BLaER1 treated with 17β-estradiol and CSF1 and Interleukin-3, amounts not matched to agents 10 nM and 100 nM (cell line): Measurements from ENCODE around the gene HAAO.

Source experiments
- H3K27ac ChIP-seq, 11 experiments: shearing (Covaris generic); formaldehyde crosslinking; 2 replicates each; pipeline ENCODE4 v1.8.1; 2022
- H3K27me3 ChIP-seq, 11 experiments: shearing (Covaris generic); formaldehyde crosslinking; 2 replicates each; pipeline ENCODE4 v1.8.1; 2022
- H3K36me3 ChIP-seq, 11 experiments: shearing (Covaris generic); formaldehyde crosslinking; 2 replicates each; pipeline ENCODE4 v1.8.1; 2022
- H3K4me1 ChIP-seq, 10 experiments: shearing (Covaris generic); formaldehyde crosslinking; 2 replicates each; pipeline ENCODE4 v1.8.1; 2022
- H3K4me2 ChIP-seq, 11 experiments: shearing (Covaris generic); formaldehyde crosslinking; 2 replicates each; pipeline ENCODE4 v1.8.1; 2022
- H3K4me3 ChIP-seq, 10 experiments: shearing (Covaris generic); formaldehyde crosslinking; 2 replicates each; pipeline ENCODE4 v1.8.1; 2022
- H3K9ac ChIP-seq, 11 experiments: shearing (Covaris generic); formaldehyde crosslinking; 2 replicates each; pipeline ENCODE4 v1.8.1; 2022
- H3K9me3 ChIP-seq, 11 experiments: shearing (Covaris generic); formaldehyde crosslinking; replicated peaks in 1 of 11; 2 replicates each; pipeline ENCODE4 v1.8.1; 2022
- H4K20me1 ChIP-seq, 11 experiments: shearing (Covaris generic); formaldehyde crosslinking; 2 replicates each; pipeline ENCODE4 v1.8.1; 2022
- Cebpa-rat ChIP-seq, 11 experiments: shearing (Covaris generic); IDR thresholded peaks; 2 replicates each; pipeline ENCODE4 v1.8.1; 2022

The HAAO gene

GRCh38 chr2:42777883-42778805 is 14.2 kb downstream of the HAAO start:
- H3K4me2 ChIP-seq, result no peak overlapping the region
- H4K20me1 ChIP-seq, result no peaks in the 10 kb centered on the region
- peak overlapping the region in 1 of 10 experiments; percentile 4; a peak in 1 of 20 replicates for H3K4me3 ChIP-seq
- TF ChIP-seq Cebpa-rat (IDR thresholded peaks at IDR 0.05), result no peak
- H3K36me3 ChIP-seq, result peaks cover 0 to 16% (median 3%) of the 10 kb centered on the region in 11 experiments; a peak in 8 of 22 replicates
- peaks cover 17 to 24% (median 21%) of the 10 kb centered on the region in 10 experiments for H3K4me1 ChIP-seq
- no peaks in the 10 kb centered on the region for H3K27me3 ChIP-seq
- H3K27ac ChIP-seq, result no peak overlapping the region
- peaks cover 42 to 56% (median 50%) of the 10 kb centered on the region in 11 experiments for H3K9me3 ChIP-seq
- H3K9ac ChIP-seq, result no peak overlapping the region

- Histone ChIP-seq H3K27me3 (no peaks in the 10 kb centered on the region), H3K4me3 (no peak overlapping the region), H3K27ac (peak overlapping the region in 10 of 11 experiments; percentile 27 to 66 (median 54); a peak in 16 of 22 replicates), H3K4me1 (peaks cover 17 to 24% (median 21%) of the 10 kb centered on the region in 10 experiments), H3K9ac (peak overlapping the region in 8 of 11 experiments; percentile 8 to 62 (median 33); a peak in 8 of 22 replicates), H3K4me2 (peak overlapping the region; percentile 58 to 78 (median 67); a peak in 21 of 22 replicates), H4K20me1 (no peaks in the 10 kb centered on the region), H3K36me3 (peaks cover 0 to 12% (median 0%) of the 10 kb centered on the region in 11 experiments; a peak in 6 of 22 replicates), H3K9me3 (peaks cover 31 to 44% (median 40%) of the 10 kb centered on the region in 11 experiments)
- TF ChIP-seq Cebpa-rat (IDR thresholded peaks at IDR 0.05), result no peak
Observed at GRCh38 chr2:42775810-42776209, 16.6 kb downstream of the HAAO start.

DNA sequence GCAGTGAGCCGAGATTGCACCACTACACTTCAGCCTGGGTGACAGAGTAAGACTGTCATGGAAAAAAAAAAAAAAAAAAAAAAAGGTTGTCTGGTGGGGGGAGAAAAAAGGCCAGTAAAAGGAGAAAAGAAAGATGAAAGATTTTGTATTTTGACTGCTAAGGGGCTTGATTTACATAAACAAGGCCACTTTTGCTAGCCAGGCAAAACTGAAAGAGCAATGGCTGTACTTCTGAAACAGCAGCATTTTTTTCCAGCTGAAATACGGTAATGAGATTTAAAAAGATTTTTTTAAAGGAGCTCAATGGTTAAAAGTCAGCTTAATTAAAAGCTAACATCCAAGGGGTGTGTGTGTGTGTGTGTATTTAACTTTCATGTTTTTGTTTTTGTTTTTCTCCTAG is 17.2 kb downstream of the HAAO start:
- Histone ChIP-seq H3K27ac (peak overlapping the region in 10 of 11 experiments; percentile 15 to 66 (median 54); a peak in 14 of 22 replicates), H3K36me3 (peaks cover 0 to 12% (median 0%) of the 10 kb centered on the region in 11 experiments; a peak in 6 of 22 replicates), H4K20me1 (no peaks in the 10 kb centered on the region), H3K27me3 (no peaks in the 10 kb centered on the region), H3K4me1 (peaks cover 17 to 24% (median 21%) of the 10 kb centered on the region in 10 experiments), H3K9me3 (peaks cover 25 to 38% (median 34%) of the 10 kb centered on the region in 11 experiments), H3K4me2 (peak overlapping the region; percentile 58 to 78 (median 67); a peak in 19 of 22 replicates), H3K9ac (peak overlapping the region; percentile 8 to 62 (median 28); a peak in 12 of 22 replicates), H3K4me3 (no peak overlapping the region)
- no peak for TF ChIP-seq Cebpa-rat (IDR thresholded peaks at IDR 0.05)

GRCh38 chr2:42771546-42772153 is 20.7 kb downstream of the HAAO start:
- no peak overlapping the region for H3K4me3 ChIP-seq
- H3K36me3 ChIP-seq, result no peaks in the 10 kb centered on the region
- no peak for TF ChIP-seq Cebpa-rat (IDR thresholded peaks at IDR 0.05)
- no peaks in the 10 kb centered on the region for H4K20me1 ChIP-seq
- no peak overlapping the region for H3K4me2 ChIP-seq
- H3K4me1 ChIP-seq, result peaks cover 19 to 34% (median 25%) of the 10 kb centered on the region in 10 experiments
- H3K27ac ChIP-seq, result no peak overlapping the region
- no peaks in the 10 kb centered on the region for H3K27me3 ChIP-seq
- H3K9ac ChIP-seq, result no peak overlapping the region
- peaks cover 0 to 3% (median 0%) of the 10 kb centered on the region in 11 experiments; a peak in 6 of 22 replicates for H3K9me3 ChIP-seq

DNA sequence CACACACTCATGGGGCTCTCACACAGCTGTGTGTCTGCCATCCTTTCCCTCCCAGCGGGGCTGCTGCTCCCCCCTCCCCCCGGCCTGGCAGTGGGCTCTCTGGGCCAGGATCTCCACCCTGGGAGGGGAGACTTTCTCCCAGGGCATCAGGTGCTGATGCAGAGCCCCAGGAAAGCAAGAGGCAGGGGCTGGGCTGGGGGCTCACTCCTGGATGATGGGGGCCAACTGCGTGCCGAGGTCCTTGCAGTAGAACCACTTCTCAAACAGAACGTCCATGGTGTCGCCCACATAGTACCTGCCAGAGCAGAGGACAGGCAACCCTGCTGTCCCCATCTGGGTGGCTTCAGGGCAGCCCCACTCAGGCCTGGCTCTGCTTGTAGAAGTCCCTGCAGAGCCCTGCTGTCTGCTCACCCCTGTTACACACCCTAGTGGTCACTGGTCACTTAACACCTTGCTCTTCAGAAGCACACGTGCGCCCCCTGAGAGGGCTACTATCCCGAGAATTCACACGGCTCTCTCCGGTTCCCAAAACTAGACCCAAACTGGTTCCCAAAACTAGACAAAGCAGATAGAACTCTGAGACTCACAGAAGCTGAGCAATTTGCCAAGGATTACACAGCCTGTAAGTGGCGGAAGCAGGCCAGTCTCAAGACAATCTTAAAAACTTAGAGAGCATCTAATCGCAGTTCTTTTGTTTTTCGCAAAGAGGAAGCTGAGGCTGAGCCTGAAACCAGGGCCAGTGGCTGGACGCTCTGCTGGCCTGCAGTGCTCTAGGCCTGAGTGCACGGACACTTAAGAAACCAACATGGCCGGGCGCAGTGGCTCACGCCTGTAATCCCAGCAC is 21.9 kb downstream of the HAAO start:
- H3K27ac ChIP-seq, result no peak overlapping the region
- no peaks in the 10 kb centered on the region for H4K20me1 ChIP-seq
- H3K27me3 ChIP-seq, result no peaks in the 10 kb centered on the region
- no peak overlapping the region for H3K4me2 ChIP-seq
- peaks cover 9 to 29% (median 18%) of the 10 kb centered on the region in 10 experiments; a peak in 17 of 20 replicates for H3K4me1 ChIP-seq
- H3K9ac ChIP-seq, result no peak overlapping the region
- no peak overlapping the region for H3K4me3 ChIP-seq
- TF ChIP-seq Cebpa-rat (IDR thresholded peaks at IDR 0.05), result no peak
- H3K9me3 ChIP-seq, result no peaks in the 10 kb centered on the region
- no peaks in the 10 kb centered on the region for H3K36me3 ChIP-seq

DNA sequence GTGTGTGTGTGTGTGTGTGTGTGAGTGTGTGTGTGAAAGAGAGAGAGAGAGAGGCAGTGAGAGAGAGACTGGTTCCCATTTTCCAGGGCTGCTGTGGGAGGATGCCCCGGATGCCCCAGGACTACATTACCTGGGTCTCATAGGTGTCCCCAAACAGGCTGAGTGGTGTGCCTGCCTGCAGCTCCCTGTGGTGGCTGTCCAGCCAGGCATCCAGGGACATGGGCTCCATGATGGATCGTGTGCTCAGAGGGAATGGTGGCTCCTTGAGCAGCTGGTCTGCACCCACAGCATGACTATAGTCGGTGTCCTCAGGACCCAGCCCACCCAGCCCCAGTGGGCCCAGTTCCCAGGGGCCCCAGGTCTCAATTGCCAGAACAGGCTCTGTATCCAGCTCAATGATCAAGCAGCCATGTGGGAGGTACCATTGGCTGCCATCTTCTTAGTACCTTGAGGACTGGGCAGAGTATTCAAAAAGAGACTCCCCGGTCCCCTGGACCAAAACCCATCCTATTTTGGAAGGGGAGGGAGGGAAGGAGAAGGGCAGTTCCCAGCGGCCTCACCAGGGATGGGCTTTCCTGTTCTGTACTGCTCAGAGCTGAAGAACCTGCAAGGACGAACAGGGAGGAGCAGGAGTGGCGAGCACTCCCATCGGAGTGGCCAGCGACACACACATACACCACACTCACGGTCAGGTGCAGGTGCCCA is 22.6 kb downstream of the HAAO start:
- no peak overlapping the region for H3K4me2 ChIP-seq
- H3K27ac ChIP-seq, result no peak overlapping the region
- H3K36me3 ChIP-seq, result no peaks in the 10 kb centered on the region
- no peaks in the 10 kb centered on the region for H4K20me1 ChIP-seq
- H3K27me3 ChIP-seq, result no peaks in the 10 kb centered on the region
- H3K9ac ChIP-seq, result no peak overlapping the region
- no peak overlapping the region for H3K4me3 ChIP-seq
- H3K9me3 ChIP-seq, result no peaks in the 10 kb centered on the region
- H3K4me1 ChIP-seq, result peaks cover 1 to 28% (median 11%) of the 10 kb centered on the region in 10 experiments; a peak in 16 of 20 replicates
- no peak for TF ChIP-seq Cebpa-rat (IDR thresholded peaks at IDR 0.05)

DNA sequence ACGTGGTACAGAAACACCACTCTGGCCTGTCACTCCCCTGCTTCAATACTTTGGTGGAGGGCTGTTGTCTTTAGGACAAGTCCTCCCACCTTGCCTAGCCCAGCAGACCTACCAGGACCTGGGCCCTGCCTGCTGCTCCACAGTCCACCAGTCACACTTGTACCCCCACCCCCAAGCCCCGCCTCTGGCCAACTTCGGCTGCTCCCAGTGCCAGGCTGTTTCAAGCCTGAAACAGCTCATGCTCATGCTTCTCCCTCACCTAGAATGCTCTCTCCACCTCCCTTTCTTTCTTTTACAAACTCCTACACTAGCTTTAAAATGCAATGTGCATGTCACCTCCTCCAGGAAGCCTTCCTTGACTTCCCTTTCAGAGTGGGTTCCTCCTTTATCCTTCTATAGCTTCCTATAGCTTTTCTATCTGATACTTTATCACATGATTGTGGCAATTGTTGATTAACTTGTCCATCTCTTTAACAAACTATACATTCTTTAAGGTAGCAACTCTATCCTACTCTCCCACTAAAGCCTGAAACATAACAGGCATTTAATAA is 23.6 kb downstream of the HAAO start:
- Histone ChIP-seq H3K4me3 (no peak overlapping the region), H3K9ac (no peak overlapping the region; a peak in 1 of 22 replicates), H3K9me3 (no peaks in the 10 kb centered on the region), H3K4me2 (peak overlapping the region in 1 of 11 experiments; percentile 5; a peak in 1 of 22 replicates), H3K27me3 (no peaks in the 10 kb centered on the region), H3K27ac (no peak overlapping the region), H3K4me1 (peaks cover 7 to 38% (median 18%) of the 10 kb centered on the region in 10 experiments; a peak in 18 of 20 replicates), H3K36me3 (no peaks in the 10 kb centered on the region), H4K20me1 (no peaks in the 10 kb centered on the region)
- no peak for TF ChIP-seq Cebpa-rat (IDR thresholded peaks at IDR 0.05)
